ENCODE measurements around the gene CUL3.
"Not testable (repeated sequence)": the region's sequence is repeated elsewhere in the genome, so short reads cannot be mapped to it uniquely, and the experiment has no call there.

The CUL3 gene

DNA sequence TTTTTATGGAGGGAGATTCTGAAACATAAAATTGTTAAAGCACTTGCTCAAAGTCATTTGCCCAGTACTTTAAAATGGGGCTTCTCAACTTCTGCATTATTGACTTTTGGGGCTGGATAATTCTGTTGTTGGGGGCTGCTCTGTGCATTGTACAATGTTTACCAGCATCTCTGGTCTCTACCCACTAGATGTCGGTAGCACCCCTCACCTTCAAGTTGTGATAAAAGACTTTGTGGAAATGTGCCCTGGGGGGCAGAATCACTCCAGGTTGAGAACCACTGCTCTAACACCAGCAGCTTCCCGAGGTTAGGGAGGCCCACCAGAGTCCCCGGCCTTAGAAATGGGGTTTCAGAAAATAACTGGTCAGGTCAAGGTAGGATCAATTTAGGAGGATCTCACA is 26.8 kb upstream of the CUL3 start:
- Histone ChIP-seq H3K4me2 (ENCODE audit: low read depth, low read length, poor library complexity, severe bottlenecking) (peak overlapping the region; percentile 29), H3K9me2 (replicated peaks; ENCODE audit: insufficient read depth, low read length) (no peaks in the 10 kb centered on the region)

DNA sequence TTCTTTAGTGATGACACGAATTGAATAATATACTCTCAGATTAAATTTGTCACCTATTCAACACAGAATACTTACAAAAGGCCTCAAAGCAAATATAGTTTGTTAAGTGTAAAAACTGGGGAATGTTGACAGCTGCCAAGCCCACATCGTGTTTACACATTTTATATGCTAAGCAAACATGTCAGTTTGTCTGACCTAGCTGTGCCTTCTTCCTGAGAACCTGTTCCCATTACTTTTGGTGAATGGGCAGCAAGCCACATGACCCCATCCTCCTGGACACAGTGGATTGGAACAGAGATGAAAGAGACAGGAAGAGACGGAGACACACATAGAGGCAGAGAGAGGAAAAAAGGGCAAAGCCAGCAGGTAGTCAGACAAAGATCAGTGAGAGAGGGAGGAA is 22.9 kb upstream of the CUL3 start:
- Histone ChIP-seq H3K4me3 (ENCODE audit: insufficient read depth, low read length, poor library complexity, severe bottlenecking) (no peak overlapping the region), H3K27me3 (ENCODE audit: low read length) (no peaks in the 10 kb centered on the region), H3K36me3 (ENCODE audit: low read length) (no peaks in the 10 kb centered on the region), H2AFZ (ENCODE audit: low read depth, low read length, severe bottlenecking) (no peak overlapping the region), H3K9me2 (replicated peaks; ENCODE audit: insufficient read depth, low read length) (no peaks in the 10 kb centered on the region), H3K4me2 (ENCODE audit: low read depth, low read length, poor library complexity, severe bottlenecking) (no peak overlapping the region), H4K20me1 (ENCODE audit: low read depth, low read length) (no peaks in the 10 kb centered on the region), H3K79me2 (ENCODE audit: insufficient read depth, low read length) (no peaks in the 10 kb centered on the region), H3K9ac (ENCODE audit: low read length) (no peak overlapping the region), H3K9me3 (ENCODE audit: insufficient read depth, low read length) (no peaks in the 10 kb centered on the region), H3K27ac (ENCODE audit: low read depth, low read length) (no peak overlapping the region), H3F3A (ENCODE audit: insufficient read depth) (no peaks in the 10 kb centered on the region)
- TF ChIP-seq EZH2phosphoT487 (conservative IDR thresholded peaks at IDR 0.05; ENCODE audit: low read length): no peak
- TF ChIP-seq, protein P1, sequence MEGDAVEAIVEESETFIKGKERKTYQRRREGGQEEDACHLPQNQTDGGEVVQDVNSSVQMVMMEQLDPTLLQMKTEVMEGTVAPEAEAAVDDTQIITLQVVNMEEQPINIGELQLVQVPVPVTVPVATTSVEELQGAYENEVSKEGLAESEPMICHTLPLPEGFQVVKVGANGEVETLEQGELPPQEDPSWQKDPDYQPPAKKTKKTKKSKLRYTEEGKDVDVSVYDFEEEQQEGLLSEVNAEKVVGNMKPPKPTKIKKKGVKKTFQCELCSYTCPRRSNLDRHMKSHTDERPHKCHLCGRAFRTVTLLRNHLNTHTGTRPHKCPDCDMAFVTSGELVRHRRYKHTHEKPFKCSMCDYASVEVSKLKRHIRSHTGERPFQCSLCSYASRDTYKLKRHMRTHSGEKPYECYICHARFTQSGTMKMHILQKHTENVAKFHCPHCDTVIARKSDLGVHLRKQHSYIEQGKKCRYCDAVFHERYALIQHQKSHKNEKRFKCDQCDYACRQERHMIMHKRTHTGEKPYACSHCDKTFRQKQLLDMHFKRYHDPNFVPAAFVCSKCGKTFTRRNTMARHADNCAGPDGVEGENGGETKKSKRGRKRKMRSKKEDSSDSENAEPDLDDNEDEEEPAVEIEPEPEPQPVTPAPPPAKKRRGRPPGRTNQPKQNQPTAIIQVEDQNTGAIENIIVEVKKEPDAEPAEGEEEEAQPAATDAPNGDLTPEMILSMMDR (IDR thresholded peaks at IDR 0.05; ENCODE audit: insufficient read depth, low read length, poor library complexity, severe bottlenecking): no peak

More for the DNA sequence above, 26.8 kb upstream of the CUL3 start:
- Histone ChIP-seq H2AFZ (ENCODE audit: low read depth, low read length, severe bottlenecking) (peak overlapping the region; percentile 76), H3K9ac (ENCODE audit: low read length) (peak overlapping the region; percentile 13; the same call in 1 of the 2 replicates), H3K36me3 (ENCODE audit: low read length) (no peaks in the 10 kb centered on the region), H3K4me3 (ENCODE audit: insufficient read depth, low read length, poor library complexity, severe bottlenecking) (no peak overlapping the region), H3K9me3 (ENCODE audit: insufficient read depth, low read length) (no peaks in the 10 kb centered on the region), H3K27ac (ENCODE audit: low read depth, low read length) (no peak overlapping the region), H3K27me3 (ENCODE audit: low read length) (no peaks in the 10 kb centered on the region), H3F3A (ENCODE audit: insufficient read depth) (no peaks in the 10 kb centered on the region), H4K20me1 (ENCODE audit: low read depth, low read length) (no peaks in the 10 kb centered on the region), H3K79me2 (ENCODE audit: insufficient read depth, low read length) (no peaks in the 10 kb centered on the region)
- no peak for TF ChIP-seq EZH2phosphoT487 (conservative IDR thresholded peaks at IDR 0.05; ENCODE audit: low read length)
- TF ChIP-seq, protein P1 (IDR thresholded peaks at IDR 0.05; ENCODE audit: insufficient read depth, low read length, poor library complexity, severe bottlenecking): peak; percentile 80

DNA sequence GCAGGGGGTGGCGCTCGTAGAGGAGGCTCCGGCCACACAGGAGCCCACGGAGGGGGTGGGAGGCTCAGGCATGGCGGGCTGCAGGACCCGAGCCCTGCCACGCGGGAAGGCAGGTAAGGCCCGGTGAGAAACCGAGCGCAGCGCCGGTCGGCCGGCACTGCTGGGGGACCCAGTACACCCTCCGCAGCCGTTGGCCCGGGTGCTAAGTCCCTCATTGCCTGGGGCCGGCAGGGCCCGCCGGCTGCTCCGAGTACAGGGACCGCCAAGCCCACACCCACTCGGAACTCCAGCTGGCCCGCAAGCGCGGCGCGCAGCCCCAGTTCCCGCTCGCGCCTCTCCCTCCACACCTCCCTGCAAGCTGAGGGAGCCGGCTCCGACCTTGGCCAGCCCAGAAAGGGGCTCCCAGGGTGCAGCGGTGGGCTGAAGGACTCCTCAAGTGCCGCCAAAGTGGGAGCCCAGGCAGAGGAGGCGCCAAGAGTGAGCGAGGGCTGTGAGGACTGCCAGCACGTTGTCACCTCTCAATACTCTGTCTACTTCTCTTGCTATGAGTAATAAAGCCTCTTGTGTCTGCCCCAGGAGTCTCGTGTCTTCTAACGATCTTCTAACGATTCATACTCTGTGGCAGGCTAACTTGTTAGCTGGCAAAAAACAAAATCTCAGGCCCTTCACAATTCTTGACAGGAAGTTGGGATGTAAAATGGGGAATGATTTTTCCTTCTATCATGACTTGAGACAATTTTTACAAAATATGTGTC is 18.8 kb upstream of the CUL3 start:
- H3K27me3 ChIP-seq (ENCODE audit: low read length); H3K4me3 ChIP-seq (ENCODE audit: insufficient read depth, low read length, poor library complexity, severe bottlenecking); H4K20me1 ChIP-seq (ENCODE audit: low read depth, low read length); H3K36me3 ChIP-seq (ENCODE audit: low read length); H3K4me2 ChIP-seq (ENCODE audit: low read depth, low read length, poor library complexity, severe bottlenecking); H3K9me2 ChIP-seq (replicated peaks; ENCODE audit: insufficient read depth, low read length); H3K27ac ChIP-seq (ENCODE audit: low read depth, low read length); H3K9ac ChIP-seq (ENCODE audit: low read length); H3K9me3 ChIP-seq (ENCODE audit: insufficient read depth, low read length); H3F3A ChIP-seq (ENCODE audit: insufficient read depth); H3K79me2 ChIP-seq (ENCODE audit: insufficient read depth, low read length); H2AFZ ChIP-seq (ENCODE audit: low read depth, low read length, severe bottlenecking): not testable (repeated sequence)

GRCh38 chr2:224602778-224603375 is 17.7 kb upstream of the CUL3 start:
- not testable (repeated sequence) for H2AFZ ChIP-seq (ENCODE audit: low read depth, low read length, severe bottlenecking); H3K79me2 ChIP-seq (ENCODE audit: insufficient read depth, low read length); H3K4me3 ChIP-seq (ENCODE audit: insufficient read depth, low read length, poor library complexity, severe bottlenecking); H3K27me3 ChIP-seq (ENCODE audit: low read length); H3F3A ChIP-seq (ENCODE audit: insufficient read depth); H3K9me3 ChIP-seq (ENCODE audit: insufficient read depth, low read length); H3K4me2 ChIP-seq (ENCODE audit: low read depth, low read length, poor library complexity, severe bottlenecking); H4K20me1 ChIP-seq (ENCODE audit: low read depth, low read length); H3K9me2 ChIP-seq (replicated peaks; ENCODE audit: insufficient read depth, low read length); H3K36me3 ChIP-seq (ENCODE audit: low read length); H3K27ac ChIP-seq (ENCODE audit: low read depth, low read length); H3K9ac ChIP-seq (ENCODE audit: low read length)
